ENCODE data around the gene CEND1.
A peak's percentile ranks its signal among the peaks of the same experiment; 100 is the strongest.

Gene CEND1

GRCh38 chr11:811446-812245 is 21.8 kb upstream of the CEND1 start:
- no peak for DNase-seq (ENCODE audit: low read depth)

- DNase-seq (ENCODE audit: low read depth): no peak
These were observed 20.2 kb upstream of the CEND1 start for GRCh38 chr11:810040-810567.

- DNase-seq (ENCODE audit: low read depth): peak; percentile 98
These were observed 19.6 kb upstream of the CEND1 start, which contains the start of gene RPLP2 for GRCh38 chr11:809287-810039. Gene RPLP2, plus strand, starts transcription at chr11:809967. Its CDS starts 268 bp downstream, at chr11:810235.

GRCh38 chr11:808427-809286 is 18.8 kb upstream of the CEND1 start:
- DNase-seq (ENCODE audit: low read depth): no peak

- DNase-seq (ENCODE audit: low read depth): no peak
These were observed 14.7 kb upstream of the CEND1 start for GRCh38 chr11:804599-804964.

- DNase-seq (ENCODE audit: low read depth): no peak
These were observed 14.1 kb upstream of the CEND1 start for GRCh38 chr11:803770-804598.

GRCh38 chr11:803467-803742 is 13.5 kb upstream of the CEND1 start:
- no peak for DNase-seq (ENCODE audit: low read depth)

GRCh38 chr11:802693-803466 is 13.0 kb upstream of the CEND1 start:
- no peak for DNase-seq (ENCODE audit: low read depth)

- no peak for DNase-seq (ENCODE audit: low read depth)
These were observed 12.2 kb upstream of the CEND1 start for GRCh38 chr11:802018-802617.

GRCh38 chr11:801097-801780 is 11.3 kb upstream of the CEND1 start:
- no peak for DNase-seq (ENCODE audit: low read depth)

GRCh38 chr11:800473-800872 is 10.6 kb upstream of the CEND1 start:
- no peak for DNase-seq (ENCODE audit: low read depth)

GRCh38 chr11:799641-800316 is 9.9 kb upstream of the CEND1 start:
- no peak for DNase-seq (ENCODE audit: low read depth)

- DNase-seq (ENCODE audit: low read depth): peak; percentile 80
These were observed 8.3 kb upstream of the CEND1 start, which contains the start of gene SLC25A22 for GRCh38 chr11:798093-798713. Gene SLC25A22, minus strand, starts transcription at chr11:798281. Its CDS starts 3,275 bp downstream, at chr11:795006.

- peak; percentile 72 for DNase-seq (ENCODE audit: low read depth)
These were observed 7.6 kb upstream of the CEND1 start for GRCh38 chr11:797296-798092.

- DNase-seq (ENCODE audit: low read depth): no peak
These were observed 6.8 kb upstream of the CEND1 start for GRCh38 chr11:796565-797295.

GRCh38 chr11:795634-796564 is 6.0 kb upstream of the CEND1 start:
- DNase-seq (ENCODE audit: low read depth): peak; percentile 77
